K562 (cell line): Measurements from ENCODE around the gene FRMD4A. TPM values are rescaled to one million over a fixed set of nuclear protein-coding genes. Genes with fewer than 3 reads are reported as not detected.

Experiments used
- ATAC-seq: fragments of 200-7000 bp; cut with Tn5 transposase; 3 replicates; pipeline ENCODE4 v1.9.1; 2020; ENCODE audit warnings: moderate library complexity
- BruUV-seq: library from RNA; stranded (reverse); fragments of 400-500 nt; replicated peaks from 2 replicates; lab custom pipeline; 2021; lab: Mats Ljungman, UMichigan
- CTCF ChIA-PET: fragments of 300-600 bp; formaldehyde crosslinking; extraction: SDS; loops from one replicate; lab custom pipeline; 2021; ENCODE audit warnings: low intra/inter-chr PET ratio; lab: Yijun Ruan, JAX
- POLR2A ChIA-PET: fragments of 300-600, 350-650 bp; sonication (Branson Sonifier 250); formaldehyde crosslinking; extraction: SDS; loops from one replicate; lab custom pipeline; 2021; ENCODE audit warnings: antibody characterized with exemption, inconsistent platforms; lab: Yijun Ruan, JAX
- DNase-seq, 4 experiments: peaks; one replicate each; pipeline versions ENCODE4 v3.0.0 to v3.0.0-alpha.2; 2011 to 2018; ENCODE audit warnings: low spot score in 3 of 4, mixed read lengths in 3 of 4; ENCODE audit errors: extremely low read depth in 1 of 4
- FAIRE-seq: peaks from 2 replicates; lab custom pipeline; 2011; peaks lifted over from hg19 to GRCh38; lab: Jason Lieb, UNC
- H2AFZ ChIP-seq: 2 replicates; pipeline ENCODE4 v1.6.0; 2011; ENCODE audit warnings: low read depth, low read length, control low read depth, inconsistent platforms
- H3K27ac ChIP-seq: fragments of 200-600 bp; 3 replicates; pipeline ENCODE4 v1.8.0; 2011; ENCODE audit warnings: low read depth, mild to moderate bottlenecking, control low read depth, inconsistent platforms, low read length, moderate library complexity, mixed read lengths; ENCODE audit errors: extremely low read depth
- H3K27me3 ChIP-seq, 2 experiments: fragments of 300-600 bp in 1 of 2; 2 replicates in 1 of 2; 3 replicates in 1 of 2; pipeline versions ENCODE4 v1.6.0 to v1.8.0; 2011; ENCODE audit warnings: inconsistent platforms in 2 of 2, low read length in 2 of 2, mild to moderate bottlenecking in 1 of 2, mixed read lengths in 1 of 2, moderate library complexity in 1 of 2; ENCODE audit not compliant: control insufficient read depth in 2 of 2, insufficient read depth in 2 of 2
- H3K36me3 ChIP-seq: fragments of 300-600 bp; 3 replicates; pipeline ENCODE4 v1.8.0; 2011; ENCODE audit warnings: mild to moderate bottlenecking, low read length, inconsistent platforms; ENCODE audit not compliant: control insufficient read depth, insufficient read depth
- H3K4me1 ChIP-seq, 2 experiments: fragments of 200-600 bp in 1 of 2; replicated peaks in 1 of 2; 2 replicates in 1 of 2; 3 replicates in 1 of 2; pipeline versions ENCODE4 v1.5.1 to v1.8.0; 2011; ENCODE audit warnings: inconsistent platforms in 2 of 2, low read length in 2 of 2, mild to moderate bottlenecking in 1 of 2, mixed read lengths in 1 of 2, moderate library complexity in 1 of 2; ENCODE audit not compliant: control insufficient read depth in 2 of 2, insufficient read depth in 2 of 2
- H3K4me2 ChIP-seq: 2 replicates; pipeline ENCODE4 v1.6.1; 2011; ENCODE audit warnings: low read length, control low read depth, inconsistent platforms, mixed read lengths; ENCODE audit not compliant: insufficient read depth
- H3K4me3 ChIP-seq: fragments of 200-600 bp; sonication (generic), shearing (Covaris generic); 2 replicates; pipeline ENCODE4 v1.5.1; 2016; ENCODE audit warnings: control low read depth, inconsistent platforms
- H3K79me2 ChIP-seq: fragments of 200-600 bp; 3 replicates; pipeline ENCODE4 v1.8.0; 2011; ENCODE audit warnings: low read length, inconsistent platforms; ENCODE audit not compliant: control insufficient read depth, insufficient read depth
- H3K9ac ChIP-seq, 2 experiments: 2 replicates each; pipeline versions ENCODE4 v1.6.0 to v1.6.1; 2011; ENCODE audit warnings: low read depth in 2 of 2, low read length in 2 of 2, control low read depth in 1 of 2, inconsistent platforms in 1 of 2, mild to moderate bottlenecking in 1 of 2, mixed read lengths in 1 of 2; ENCODE audit not compliant: insufficient read depth in 1 of 2
- H3K9me1 ChIP-seq: one replicate; pipeline ENCODE4 v1.6.0; 2011; ENCODE audit warnings: inconsistent platforms, mild to moderate bottlenecking, low read length, moderate library complexity; ENCODE audit not compliant: control insufficient read depth, insufficient read depth
- H3K9me3 ChIP-seq: replicated peaks from 2 replicates; pipeline ENCODE4 v1.5.1; 2011; ENCODE audit warnings: low read depth, low read length, inconsistent platforms; ENCODE audit not compliant: control insufficient read depth, insufficient read depth
- H4K20me1 ChIP-seq: replicated peaks from 2 replicates; pipeline ENCODE4 v1.6.1; 2011; ENCODE audit warnings: low read length, inconsistent platforms, mixed read lengths; ENCODE audit not compliant: control insufficient read depth, insufficient read depth
- FOXA1 ChIP-seq: fragments of 450-650 bp; IDR thresholded peaks from 2 replicates; pipeline ENCODE4 v1.6.1; 2016; ENCODE audit warnings: mild to moderate bottlenecking, borderline replicate concordance
- HOXB6 ChIP-seq: fragments of 250-450 bp; sonication (Bioruptor Pico); IDR thresholded peaks from 2 replicates; pipeline ENCODE4 v1.5.1; 2022; ENCODE audit warnings: mild to moderate bottlenecking, borderline replicate concordance
- KAT7 ChIP-seq: sonication (generic); formaldehyde crosslinking; IDR thresholded peaks from 2 replicates; pipeline ENCODE4 v1.8.0; 2022; ENCODE audit warnings: missing genetic modification reagents, mild to moderate bottlenecking, borderline replicate concordance
- KHSRP ChIP-seq: fragments of 450-650 bp; IDR thresholded peaks from 2 replicates; pipeline ENCODE4 v1.6.1; 2017
- MCM3 ChIP-seq: fragments of 450-650 bp; IDR thresholded peaks from 2 replicates; pipeline ENCODE4 v1.6.1; 2016
- MEF2D ChIP-seq: conservative IDR thresholded peaks from 2 replicates; pipeline ENCODE4 v1.6.1; 2016; ENCODE audit warnings: low read depth, missing genetic modification characterization, missing compliant biosample characterization
- PRPF4 ChIP-seq: fragments of 200-400 bp; formaldehyde crosslinking; IDR thresholded peaks from one replicate; pipeline ENCODE4 v1.6.1; 2017; ENCODE audit warnings: low read length, low read depth, mild to moderate bottlenecking; ENCODE audit not compliant: insufficient read depth, poor library complexity, severe bottlenecking
- RBM25 ChIP-seq: fragments of 200-400 bp; formaldehyde crosslinking; IDR thresholded peaks from 2 replicates; pipeline ENCODE4 v1.6.1; 2018; ENCODE audit warnings: low read length, low read depth, moderate library complexity; ENCODE audit not compliant: severe bottlenecking
- TFAM ChIP-seq: fragments of 250-450 bp; sonication (Bioruptor Pico); conservative IDR thresholded peaks from 2 replicates; pipeline ENCODE4 v1.5.0; 2021; ENCODE audit warnings: mild to moderate bottlenecking, moderate library complexity
- ZBED1 ChIP-seq: IDR thresholded peaks from 2 replicates; pipeline ENCODE4 v1.6.1; 2014
- ZEB2 ChIP-seq: fragments of 450-650 bp; IDR thresholded peaks from 2 replicates; pipeline ENCODE4 v1.6.1; 2016
- ZNF24 ChIP-seq: fragments of 450-650 bp; IDR thresholded peaks from 2 replicates; pipeline ENCODE4 v1.6.1; 2016
- ZNF347 ChIP-seq: fragments of 450-650 bp; formaldehyde crosslinking; IDR thresholded peaks from 2 replicates; pipeline ENCODE4 v1.4.0; 2020; ENCODE audit warnings: low read depth, mild to moderate bottlenecking, moderate library complexity
- ZNF551 ChIP-seq: fragments of 250-450 bp; sonication (Bioruptor Pico); IDR thresholded peaks from 2 replicates; pipeline ENCODE4 v1.5.0; 2021; ENCODE audit warnings: mild to moderate bottlenecking, moderate library complexity
- ZNF668 ChIP-seq: fragments of 250-450 bp; sonication (Bioruptor Pico); IDR thresholded peaks from 2 replicates; pipeline ENCODE4 v1.8.0; 2022; ENCODE audit warnings: mild to moderate bottlenecking, inconsistent platforms
- ZNF780A ChIP-seq: fragments of 250-450 bp; sonication (Bioruptor Pico); IDR thresholded peaks from 2 replicates; pipeline ENCODE4 v1.5.0; 2021; ENCODE audit warnings: mild to moderate bottlenecking
- WGBS: fragments of 100-300 bp; shearing (Covaris generic); methylation state at CpG from one replicate; pipeline ENCODE4 v1.1.6; 2016; ENCODE audit warnings: low coverage, mixed read lengths; ENCODE audit not compliant: insufficient coverage; ENCODE audit errors: missing lambda C conversion rate; 5-methylcytosine and 5-hydroxymethylcytosine counted together
- in situ Hi-C: fragments of 300-500 bp; cut with MboI; formaldehyde crosslinking; loops from 4 replicates; pipeline ENCODE4 v1.15.0; 2018; ENCODE audit warnings: inconsistent platforms, mixed read lengths
- intact Hi-C: fragments of 100-400 bp; cut with micrococcal nuclease; formaldehyde crosslinking; loops from 2 replicates; pipeline ENCODE4 v1.14.2; 2022
- polyA plus RNA-seq, 8 experiments: library from polyadenylated mRNA; depleted of rRNA in 4 of 8; stranded (reverse) in 5 of 8; unstranded in 3 of 8; fragments of >200 nt; fragmentation: Nextera tagmentation in 2 of 8; fragmentation: Illumina TruSeq in 1 of 8; extraction: Ambion mirVana in 2 of 8; extraction: Trizol in 1 of 8; gene quantifications; 2 replicates each; pipeline versions ENCODE4 v1.2.1 to v1.2.3, GENCODE V29; 2011 to 2014; ENCODE audit warnings: inconsistent platforms in 1 of 8, missing spikeins in 1 of 8
- total RNA-seq, 7 experiments: library from RNA; depleted of rRNA in 6 of 7; stranded (reverse); fragments of >200 nt in 6 of 7; fragmentation: Illumina TruSeq in 2 of 7; extraction: Trizol in 2 of 7; gene quantifications; 2 replicates each; pipeline versions ENCODE4 v1.2.1 to v1.2.3, GENCODE V29; 2011 to 2021; ENCODE audit warnings: low replicate concordance in 1 of 7
- TF ChIP-seq, protein P1 (sequence below): sonication (generic); formaldehyde crosslinking; IDR thresholded peaks from 2 replicates; pipeline ENCODE4 v1.8.0; 2022; ENCODE audit warnings: missing genetic modification reagents, mild to moderate bottlenecking, borderline replicate concordance
- TF ChIP-seq, protein P2 (sequence below): fragments of 450-650 bp; formaldehyde crosslinking; IDR thresholded peaks from 2 replicates; pipeline ENCODE4 v1.4.0; 2020; ENCODE audit warnings: mild to moderate bottlenecking, moderate library complexity
- TF ChIP-seq, protein P3 (sequence below): fragments of 200-400 bp; formaldehyde crosslinking; IDR thresholded peaks from 2 replicates; pipeline ENCODE4 v1.6.1; 2017; ENCODE audit warnings: mild to moderate bottlenecking, low read depth, low read length, moderate library complexity

The FRMD4A gene
- total and polyA plus RNA-seq, 9 of the 15 experiments (the other 6 are each of a cell fraction or from before 2014, with no cell fraction given) = 0.80 to 5.2 (median 3.0) TPM

DNA sequence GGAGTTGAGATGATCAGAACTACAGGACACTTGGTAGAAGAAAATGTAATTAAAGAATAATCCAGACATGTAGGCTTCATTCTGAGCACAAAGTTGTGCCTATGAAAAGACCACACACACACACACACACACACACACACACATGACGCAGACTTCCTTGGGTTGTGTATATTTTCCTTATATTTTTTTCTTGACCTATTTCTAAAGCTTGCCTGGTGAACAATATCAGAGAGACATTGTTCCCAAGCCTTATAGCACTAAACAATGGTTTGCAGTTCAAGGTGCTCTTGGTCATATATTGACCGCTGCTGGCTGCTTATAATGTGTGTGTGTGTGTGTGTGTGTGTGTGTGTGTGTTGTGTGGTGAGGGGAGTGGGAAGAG lies 541.3 kb downstream of the FRMD4A start:
- no peak overlapping the region for H3K9ac ChIP-seq
- no peaks in the 10 kb centered on the region for H4K20me1 ChIP-seq
- TF ChIP-seq ZEB2 (no peak), ZNF24 (no peak), TFAM (CRISPR knock-in tag) (no peak), PRPF4 (no peak), MCM3 (no peak), MEF2D (no peak), RBM25 (no peak), KAT7 (CRISPR knock-in tag) (no peak), HOXB6 (CRISPR knock-in tag) (no peak), FOXA1 (no peak), ZNF347 (CRISPR knock-in tag) (no peak), KHSRP (no peak), ZNF551 (CRISPR knock-in tag) (no peak), ZNF668 (CRISPR knock-in tag) (no peak), ZNF780A (CRISPR knock-in tag) (no peak), ZBED1 (no peak)
- TF ChIP-seq, protein P1, sequence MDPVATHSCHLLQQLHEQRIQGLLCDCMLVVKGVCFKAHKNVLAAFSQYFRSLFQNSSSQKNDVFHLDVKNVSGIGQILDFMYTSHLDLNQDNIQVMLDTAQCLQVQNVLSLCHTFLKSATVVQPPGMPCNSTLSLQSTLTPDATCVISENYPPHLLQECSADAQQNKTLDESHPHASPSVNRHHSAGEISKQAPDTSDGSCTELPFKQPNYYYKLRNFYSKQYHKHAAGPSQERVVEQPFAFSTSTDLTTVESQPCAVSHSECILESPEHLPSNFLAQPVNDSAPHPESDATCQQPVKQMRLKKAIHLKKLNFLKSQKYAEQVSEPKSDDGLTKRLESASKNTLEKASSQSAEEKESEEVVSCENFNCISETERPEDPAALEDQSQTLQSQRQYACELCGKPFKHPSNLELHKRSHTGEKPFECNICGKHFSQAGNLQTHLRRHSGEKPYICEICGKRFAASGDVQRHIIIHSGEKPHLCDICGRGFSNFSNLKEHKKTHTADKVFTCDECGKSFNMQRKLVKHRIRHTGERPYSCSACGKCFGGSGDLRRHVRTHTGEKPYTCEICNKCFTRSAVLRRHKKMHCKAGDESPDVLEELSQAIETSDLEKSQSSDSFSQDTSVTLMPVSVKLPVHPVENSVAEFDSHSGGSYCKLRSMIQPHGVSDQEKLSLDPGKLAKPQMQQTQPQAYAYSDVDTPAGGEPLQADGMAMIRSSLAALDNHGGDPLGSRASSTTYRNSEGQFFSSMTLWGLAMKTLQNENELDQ (CRISPR knock-in tag) = no peak
- TF ChIP-seq, protein P2, sequence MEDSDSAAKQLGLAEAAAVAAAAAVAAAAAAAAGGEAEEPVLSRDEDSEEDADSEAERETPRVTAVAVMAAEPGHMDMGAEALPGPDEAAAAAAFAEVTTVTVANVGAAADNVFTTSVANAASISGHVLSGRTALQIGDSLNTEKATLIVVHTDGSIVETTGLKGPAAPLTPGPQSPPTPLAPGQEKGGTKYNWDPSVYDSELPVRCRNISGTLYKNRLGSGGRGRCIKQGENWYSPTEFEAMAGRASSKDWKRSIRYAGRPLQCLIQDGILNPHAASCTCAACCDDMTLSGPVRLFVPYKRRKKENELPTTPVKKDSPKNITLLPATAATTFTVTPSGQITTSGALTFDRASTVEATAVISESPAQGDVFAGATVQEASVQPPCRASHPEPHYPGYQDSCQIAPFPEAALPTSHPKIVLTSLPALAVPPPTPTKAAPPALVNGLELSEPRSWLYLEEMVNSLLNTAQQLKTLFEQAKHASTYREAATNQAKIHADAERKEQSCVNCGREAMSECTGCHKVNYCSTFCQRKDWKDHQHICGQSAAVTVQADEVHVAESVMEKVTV (CRISPR knock-in tag) = no peak
- TF ChIP-seq, protein P3, sequence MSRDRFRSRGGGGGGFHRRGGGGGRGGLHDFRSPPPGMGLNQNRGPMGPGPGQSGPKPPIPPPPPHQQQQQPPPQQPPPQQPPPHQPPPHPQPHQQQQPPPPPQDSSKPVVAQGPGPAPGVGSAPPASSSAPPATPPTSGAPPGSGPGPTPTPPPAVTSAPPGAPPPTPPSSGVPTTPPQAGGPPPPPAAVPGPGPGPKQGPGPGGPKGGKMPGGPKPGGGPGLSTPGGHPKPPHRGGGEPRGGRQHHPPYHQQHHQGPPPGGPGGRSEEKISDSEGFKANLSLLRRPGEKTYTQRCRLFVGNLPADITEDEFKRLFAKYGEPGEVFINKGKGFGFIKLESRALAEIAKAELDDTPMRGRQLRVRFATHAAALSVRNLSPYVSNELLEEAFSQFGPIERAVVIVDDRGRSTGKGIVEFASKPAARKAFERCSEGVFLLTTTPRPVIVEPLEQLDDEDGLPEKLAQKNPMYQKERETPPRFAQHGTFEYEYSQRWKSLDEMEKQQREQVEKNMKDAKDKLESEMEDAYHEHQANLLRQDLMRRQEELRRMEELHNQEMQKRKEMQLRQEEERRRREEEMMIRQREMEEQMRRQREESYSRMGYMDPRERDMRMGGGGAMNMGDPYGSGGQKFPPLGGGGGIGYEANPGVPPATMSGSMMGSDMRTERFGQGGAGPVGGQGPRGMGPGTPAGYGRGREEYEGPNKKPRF = no peak
- H3K79me2 ChIP-seq = no peaks in the 10 kb centered on the region
- H3K27me3 ChIP-seq = peaks cover 14 to 31% of the 10 kb centered on the region in 2 experiments; a peak in 4 of 5 replicates
- H3K4me2 ChIP-seq = no peak overlapping the region
- ATAC-seq = no peak
- no peaks in the 10 kb centered on the region for H3K9me1 ChIP-seq
- no peaks in the 10 kb centered on the region for H3K4me1 ChIP-seq
- in situ Hi-C loops = no loop called here
- no peak overlapping the region for H3K4me3 ChIP-seq
- CTCF ChIA-PET = no interaction called here
- H3K36me3 ChIP-seq = no peaks in the 10 kb centered on the region
- no peak for DNase-seq
- no peak for FAIRE-seq
- BruUV-seq = no TSS peak
- no peak overlapping the region for H3K27ac ChIP-seq
- no peaks in the 10 kb centered on the region for H3K9me3 ChIP-seq
- POLR2A ChIA-PET = no interaction called here
- 4% methylated on average over 2 of the region's 2 CpGs for WGBS
- no peak overlapping the region for H2AFZ ChIP-seq
- intact Hi-C loops = no loop called here
